ENCODE measurements around the gene ALKBH8.
"Not testable (repeated sequence)": the region's sequence is repeated elsewhere in the genome, so short reads cannot be mapped to it uniquely, and the experiment has no call there.

- not testable (repeated sequence) for TF ChIP-seq CTCF, POLR2A (IDR thresholded peaks at IDR 0.05)
Observed at GRCh38 chr11:107537155-107537554, 28.4 kb downstream of the ALKBH8 start.
